ELF-1 (cell line): ENCODE results near the gene ZSCAN10.

Experiments used
- DNase-seq: peaks from one replicate; pipeline ENCODE4 v3.0.0-alpha.2; 2016; ENCODE audit warnings: low read depth, low spot score

The ZSCAN10 gene

DNA sequence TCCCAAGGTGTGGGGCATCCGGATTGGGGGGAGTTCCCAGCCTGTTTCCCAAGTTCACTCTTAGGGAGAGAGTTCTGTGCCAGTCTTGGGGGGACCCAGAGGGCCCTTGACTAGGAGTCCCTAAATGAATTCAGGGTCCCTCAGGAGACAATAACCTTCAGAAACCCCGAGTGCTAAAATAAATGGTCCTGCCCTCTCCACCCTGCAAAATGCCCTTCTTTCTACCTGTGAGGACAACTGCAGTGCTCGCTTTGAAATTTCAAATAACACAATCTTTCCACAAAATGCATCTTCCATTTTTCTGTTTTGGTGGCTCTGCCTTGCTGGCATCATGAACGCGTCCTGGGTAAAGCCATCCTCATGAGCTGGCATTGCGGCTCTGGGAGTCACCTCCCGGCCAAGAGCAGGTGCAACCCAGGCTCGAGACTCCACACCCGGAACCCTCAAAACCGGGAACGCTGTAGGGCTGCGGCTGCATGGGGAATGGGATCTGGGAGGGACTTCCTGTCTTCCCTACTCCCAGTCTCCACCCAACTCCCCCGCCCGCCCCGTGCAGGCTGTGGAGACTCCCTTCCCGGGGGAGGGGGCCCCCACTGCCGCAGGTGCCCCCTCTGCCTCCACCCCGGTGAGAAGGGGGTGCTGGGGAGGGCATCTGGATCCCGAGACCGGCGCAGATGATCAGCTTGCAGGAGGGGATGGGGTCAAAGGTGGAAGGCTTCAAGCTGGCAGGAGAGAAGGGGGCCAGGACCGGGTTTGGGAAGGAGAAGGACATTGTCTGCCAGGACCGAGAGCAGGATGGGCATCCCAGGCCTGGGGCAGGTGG lies 13.2 kb upstream of the ZSCAN10 start, which contains the start of gene ZNF205:
TSS of gene ZNF205 (plus strand) at position 529 of the 823 bp plus-strand sequence. CDS start 845 bp downstream, outside the sequence.
- peak; percentile 78 for DNase-seq

DNA sequence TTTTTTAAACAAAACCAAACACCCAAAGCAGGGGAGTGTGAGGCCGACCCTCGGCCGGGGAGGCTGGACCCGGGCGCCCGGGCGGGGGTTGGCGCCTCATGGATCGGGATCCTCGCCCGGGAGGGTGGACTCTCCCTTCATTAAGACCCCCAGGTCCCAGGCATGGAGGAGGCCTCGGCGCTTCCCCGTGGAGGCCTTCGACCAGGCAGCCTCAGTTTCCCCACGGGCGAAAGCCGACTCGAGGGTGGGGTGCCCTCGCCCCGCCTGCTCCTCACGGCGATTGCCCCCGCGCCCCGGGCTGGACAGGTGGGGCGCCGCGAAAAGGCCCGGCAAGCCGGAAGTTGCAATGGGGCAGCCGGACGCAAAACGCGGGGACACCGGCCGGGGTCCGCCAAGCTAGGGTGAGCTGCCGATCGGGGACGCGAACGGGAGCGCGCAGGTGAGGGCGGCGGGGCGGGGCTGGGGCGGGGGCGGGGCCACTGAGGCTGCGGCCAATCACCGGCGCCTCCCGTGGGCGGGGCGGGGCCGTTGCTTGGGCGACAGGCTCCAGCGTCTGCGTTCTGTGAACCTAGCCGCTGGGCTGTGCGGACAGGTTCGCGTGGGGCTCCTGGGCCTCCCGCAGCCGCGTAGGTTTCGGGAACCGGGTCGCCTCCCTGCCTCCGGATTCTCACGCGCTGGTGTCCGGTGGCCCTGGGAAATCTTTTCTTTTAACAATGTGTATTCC lies 7.3 kb upstream of the ZSCAN10 start:
- DNase-seq: peak; percentile 92

DNA sequence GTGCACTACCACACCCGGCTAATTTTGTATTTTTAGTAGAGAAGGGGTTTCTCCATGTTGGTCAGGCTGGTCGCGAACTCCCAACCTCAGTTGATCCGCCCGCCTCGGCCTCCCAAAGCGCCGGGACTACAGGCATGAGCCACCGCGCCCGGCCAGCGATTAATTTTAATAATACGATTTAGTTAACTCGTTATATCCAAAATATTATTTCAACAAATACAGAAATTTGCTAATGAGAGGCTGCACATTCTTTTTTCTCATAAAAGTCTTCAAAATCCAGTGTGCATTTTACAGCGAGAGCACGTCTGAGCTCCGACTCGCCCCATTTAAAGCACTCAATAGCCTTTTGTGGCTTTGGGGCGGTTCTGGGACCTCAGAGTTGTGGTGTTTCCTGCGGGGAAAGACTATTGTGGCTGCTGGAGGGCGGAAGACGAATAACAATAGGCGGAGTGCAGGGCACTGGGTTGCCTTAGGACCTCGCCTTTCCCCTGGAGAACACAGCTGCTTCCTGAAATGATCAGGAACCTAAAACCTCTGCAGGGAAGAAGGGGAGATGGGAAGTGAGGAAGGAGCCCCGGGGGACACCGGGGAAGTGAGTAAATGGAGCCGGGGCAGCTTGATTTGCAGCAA lies 2.9 kb upstream of the ZSCAN10 start:
- peak; percentile 92 for DNase-seq

DNA sequence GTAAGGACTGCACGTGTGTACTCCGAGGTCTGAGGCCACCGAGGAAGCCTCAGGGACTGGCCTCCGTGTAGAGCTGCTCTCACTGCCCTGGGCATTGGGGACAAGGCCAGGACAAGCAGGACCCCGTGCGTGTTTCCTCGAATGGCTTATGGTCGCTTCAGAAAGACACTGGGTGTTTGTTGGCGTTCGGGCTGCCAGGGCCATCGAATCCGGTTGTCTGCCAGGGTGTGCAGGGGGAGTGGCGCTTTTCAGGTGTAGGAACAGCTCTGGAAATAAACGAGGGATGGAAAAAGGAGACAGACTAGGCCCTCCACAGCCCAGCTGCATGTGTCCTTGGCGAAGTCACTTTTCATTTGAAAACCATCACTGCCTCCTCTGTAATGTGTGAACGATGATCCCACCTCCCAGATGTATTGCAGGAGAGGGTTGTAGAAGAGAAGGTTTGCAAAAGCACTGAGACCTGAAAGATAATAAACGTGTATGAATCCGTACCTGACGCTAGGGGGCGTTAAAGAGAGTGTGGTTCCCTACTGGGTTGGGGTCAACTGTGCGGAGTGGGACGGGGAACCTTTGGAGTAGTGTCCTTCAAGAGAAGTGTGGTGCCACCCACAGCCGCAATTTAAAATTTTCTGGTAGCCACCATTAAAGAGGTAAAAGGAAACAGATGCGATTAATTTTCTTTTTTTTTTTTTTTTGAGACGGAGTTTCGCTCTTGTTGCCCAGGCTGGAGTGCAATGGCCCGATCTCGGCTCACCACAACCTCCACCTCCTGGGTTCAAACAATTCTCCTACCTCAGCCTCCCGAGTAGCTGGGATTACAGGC lies 2.1 kb upstream of the ZSCAN10 start:
- peak; percentile 66 for DNase-seq

DNA sequence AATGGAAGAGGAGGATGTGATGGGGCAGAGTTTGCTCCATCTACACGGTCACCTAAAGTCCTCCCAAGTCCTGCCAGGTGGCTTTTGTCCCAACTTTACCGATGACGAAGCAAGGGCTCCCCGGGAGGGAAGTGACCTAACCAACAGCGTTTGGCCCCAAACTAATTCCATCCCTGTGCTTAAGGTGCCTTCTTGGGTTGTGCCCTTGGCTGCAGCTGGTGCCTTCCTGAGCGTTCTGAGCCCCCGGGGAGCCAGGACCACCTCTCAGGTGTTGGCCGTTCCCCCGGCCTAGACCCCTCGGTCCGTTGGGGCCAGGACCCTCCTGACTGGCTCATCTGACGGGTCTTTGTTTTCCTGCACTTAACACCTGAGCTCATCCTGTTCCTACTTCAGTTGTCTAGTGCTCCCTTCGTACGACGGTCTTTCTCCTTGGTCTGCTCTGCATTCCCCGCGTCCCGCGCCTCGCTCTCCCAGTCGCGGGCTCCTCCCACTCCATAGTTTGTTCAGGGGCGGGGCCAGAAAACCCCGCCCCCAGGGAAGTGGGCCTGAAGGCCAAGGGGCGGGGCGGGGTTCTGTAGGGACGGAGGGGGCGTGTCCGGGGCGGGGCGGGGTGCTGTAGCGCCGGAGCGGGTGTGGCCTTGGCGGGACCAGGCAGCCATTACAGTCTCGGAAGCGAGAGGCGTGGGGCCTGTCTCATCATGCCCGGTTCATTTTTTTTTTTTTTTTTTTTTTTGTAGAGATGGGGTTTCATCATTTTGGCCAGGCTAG lies 822 bp upstream of the ZSCAN10 start:
- peak; percentile 95 for DNase-seq

DNA sequence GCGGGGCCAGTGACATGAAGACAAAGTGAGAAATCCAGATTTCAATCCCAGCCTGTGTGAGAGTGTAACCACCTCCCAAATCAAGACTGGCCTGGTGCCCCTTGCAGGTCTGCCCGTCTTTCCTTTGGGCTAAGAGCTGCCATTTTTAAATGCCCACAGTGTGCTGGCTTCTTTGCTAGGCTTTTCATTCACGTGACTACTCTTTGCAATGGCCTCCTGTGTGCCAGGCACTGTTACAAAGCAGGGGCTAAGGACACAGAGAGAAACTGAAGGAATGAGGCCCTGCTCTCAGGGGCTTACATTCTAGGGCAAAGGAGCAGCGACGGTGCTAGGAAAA lies 269 bp upstream of the ZSCAN10 start:
- no peak for DNase-seq

DNA sequence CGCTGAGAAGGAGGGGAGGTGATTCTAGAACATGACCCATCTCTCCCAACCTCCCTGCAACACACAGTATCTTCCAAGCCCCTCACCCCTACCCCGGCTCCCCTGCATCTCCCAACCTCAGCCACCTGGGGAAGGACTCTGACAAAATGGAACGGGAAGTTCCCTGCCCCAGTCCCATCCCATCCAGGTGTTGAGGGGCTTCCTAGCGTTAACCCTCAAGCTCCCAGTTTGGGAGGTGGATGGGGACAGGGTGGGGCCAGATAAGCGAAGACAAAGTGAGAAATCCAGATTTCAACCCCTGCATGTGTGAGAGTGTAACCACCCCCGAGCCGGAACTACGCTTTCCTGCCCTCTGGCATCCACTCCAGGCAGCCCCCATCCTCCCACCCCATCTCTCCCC lies 1.8 kb downstream of the ZSCAN10 start:
- no peak for DNase-seq

DNA sequence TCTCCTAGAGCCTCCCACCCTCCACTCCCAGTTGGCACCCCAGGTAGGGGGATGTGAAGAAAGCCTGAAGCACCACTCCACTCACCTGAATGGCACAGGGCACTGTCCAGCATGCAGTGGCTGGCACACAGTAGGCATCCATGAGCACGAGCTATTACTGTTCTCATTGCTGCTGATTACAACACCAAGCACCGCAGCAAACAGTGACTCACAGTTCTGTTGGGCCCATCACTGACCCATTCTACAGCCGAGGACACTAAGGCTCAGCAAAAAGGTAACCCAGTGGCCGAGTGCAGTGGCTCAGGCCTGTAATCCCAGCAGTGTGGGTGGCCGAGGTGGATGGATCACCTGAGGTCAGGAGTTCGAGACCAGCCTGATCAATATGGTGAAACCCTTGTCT lies 2.7 kb downstream of the ZSCAN10 start:
- DNase-seq: no peak

DNA sequence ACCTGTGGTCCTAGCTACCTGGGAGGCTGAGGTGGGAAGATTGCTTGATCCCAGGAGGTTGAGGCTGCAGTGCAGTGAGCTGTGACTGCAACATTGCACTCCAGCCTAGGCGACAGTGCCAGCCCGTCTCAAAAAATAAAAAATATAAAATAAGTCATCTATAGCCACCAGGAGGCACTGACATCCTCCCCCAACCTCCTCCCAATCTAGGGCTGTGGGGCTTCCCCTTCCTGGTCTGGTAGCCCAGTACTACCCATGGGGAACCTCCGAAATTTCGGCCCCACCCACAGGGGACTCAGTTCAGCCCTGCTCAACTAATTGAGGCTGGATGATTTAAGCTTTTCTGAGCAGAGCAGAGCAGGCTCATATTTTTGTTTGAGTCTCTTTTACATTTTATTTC lies 3.2 kb downstream of the ZSCAN10 start:
- DNase-seq: no peak

DNA sequence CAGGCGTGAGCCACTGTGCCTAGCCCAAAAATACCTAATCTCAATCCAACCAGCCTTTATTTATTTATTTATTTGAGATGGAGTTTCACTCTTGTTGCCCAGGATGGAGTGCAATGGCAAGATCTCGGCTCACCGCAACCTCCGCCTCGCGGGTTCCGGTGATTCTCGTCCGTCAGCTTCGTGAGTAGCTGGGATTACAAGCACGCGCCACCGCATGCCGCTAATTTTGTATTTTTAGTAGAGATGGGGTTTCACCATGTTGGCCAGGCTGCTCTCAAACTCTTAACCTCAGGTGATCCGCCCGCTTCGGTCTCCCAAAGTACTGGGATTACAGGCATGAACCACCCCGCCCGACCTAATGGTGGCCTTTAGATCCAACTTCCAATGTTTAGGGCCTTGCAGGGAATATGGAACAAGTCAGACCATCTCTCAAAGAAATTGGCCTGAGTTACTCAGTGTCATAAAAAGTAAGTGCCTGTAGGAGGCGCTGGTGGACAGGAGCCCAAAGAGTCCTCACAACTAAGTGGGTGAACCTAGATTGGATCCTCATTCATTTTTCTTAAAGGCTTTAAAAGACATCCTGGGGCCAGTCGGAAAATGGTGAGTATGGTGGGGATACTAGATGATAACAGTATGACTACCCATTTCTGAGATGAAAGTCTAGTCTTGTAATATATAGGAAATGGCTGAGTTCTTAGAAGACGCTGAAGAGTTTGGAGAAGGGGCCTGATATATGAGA lies 4.6 kb downstream of the ZSCAN10 start:
- DNase-seq: peak; percentile 76

DNA sequence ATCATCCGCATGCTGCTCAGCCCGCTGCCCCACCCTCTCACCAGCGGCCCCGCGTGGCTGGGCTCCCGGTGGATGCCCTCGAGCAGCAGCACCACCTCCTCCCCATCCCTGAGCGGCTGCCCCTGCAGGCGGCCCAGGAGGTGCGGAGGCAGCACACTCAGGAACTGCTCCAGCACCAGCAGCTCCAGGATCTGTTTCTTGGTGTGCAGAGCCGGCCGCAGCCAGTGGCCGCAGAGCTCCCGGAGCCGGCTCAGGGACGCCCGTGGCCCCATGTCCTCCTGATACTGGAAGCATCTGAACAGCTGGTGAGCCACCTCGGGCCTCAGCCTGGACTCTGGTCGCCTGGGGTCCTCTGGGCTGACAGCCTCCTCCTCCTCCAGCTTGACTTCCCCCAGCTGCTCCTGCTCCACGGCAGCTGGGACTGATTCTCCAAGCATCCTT lies 6.6 kb downstream of the ZSCAN10 start:
- no peak for DNase-seq

DNA sequence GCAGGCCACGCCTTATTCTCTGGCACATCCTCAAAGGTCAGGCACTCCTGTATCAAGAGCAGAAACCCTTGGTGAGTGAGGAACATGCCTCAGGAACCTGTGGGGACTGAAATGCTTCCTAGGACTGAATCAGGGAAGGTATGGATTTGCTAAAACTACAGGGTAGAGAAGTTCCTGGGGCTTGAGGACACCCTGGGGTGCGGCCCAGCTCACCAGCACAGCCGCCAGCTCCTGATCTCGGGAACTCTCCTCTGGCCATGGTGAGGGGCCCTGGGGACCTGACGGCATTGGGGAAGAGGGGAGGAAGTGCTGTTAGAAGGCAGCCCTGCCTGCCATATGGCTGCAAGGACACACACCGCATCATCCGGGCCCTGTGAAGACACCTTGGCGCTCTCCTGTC lies 7.5 kb downstream of the ZSCAN10 start:
- DNase-seq: no peak

DNA sequence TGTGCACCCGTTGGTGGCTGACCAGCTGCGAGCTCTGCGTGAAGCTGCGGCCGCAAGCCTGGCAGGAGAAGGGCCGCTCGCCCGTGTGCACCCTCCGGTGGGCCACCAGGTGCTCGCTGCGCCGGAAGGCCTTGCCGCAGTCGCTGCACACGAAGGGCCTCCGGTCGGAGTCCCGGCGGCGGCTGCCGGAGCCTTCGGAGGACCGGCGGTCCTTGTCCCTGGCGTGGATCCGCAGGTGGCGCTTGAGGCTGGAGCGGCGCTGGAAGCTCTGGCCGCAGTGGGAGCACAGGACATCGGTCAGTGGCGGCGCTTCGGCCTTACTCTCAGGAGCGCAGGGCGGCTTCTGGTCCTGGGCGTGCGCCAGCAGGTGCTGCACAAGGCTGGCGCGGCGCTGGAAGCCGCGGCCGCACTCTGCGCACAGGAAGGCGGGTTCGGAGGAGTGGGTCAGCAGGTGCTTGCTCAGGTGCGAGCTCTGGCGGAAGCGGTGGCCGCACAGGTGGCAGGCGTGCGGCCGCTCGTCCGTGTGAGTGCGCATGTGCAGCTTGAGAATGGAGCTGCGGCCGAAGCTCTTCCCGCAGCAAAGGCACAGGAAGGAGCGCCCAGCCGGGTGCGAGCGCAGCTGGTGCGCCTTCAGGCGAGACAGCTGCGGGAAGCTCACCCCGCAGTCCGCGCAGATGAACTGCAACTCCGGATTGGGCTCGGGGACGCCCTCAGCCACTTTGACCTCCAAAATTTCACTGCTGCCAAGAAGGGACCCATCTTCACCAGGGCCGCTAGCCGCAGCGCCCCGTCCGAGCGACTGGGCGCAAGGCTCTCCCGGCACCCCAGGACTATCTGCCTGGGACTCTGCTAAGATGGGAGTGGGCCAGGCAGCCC lies 9.1 kb downstream of the ZSCAN10 start:
- DNase-seq: no peak

DNA sequence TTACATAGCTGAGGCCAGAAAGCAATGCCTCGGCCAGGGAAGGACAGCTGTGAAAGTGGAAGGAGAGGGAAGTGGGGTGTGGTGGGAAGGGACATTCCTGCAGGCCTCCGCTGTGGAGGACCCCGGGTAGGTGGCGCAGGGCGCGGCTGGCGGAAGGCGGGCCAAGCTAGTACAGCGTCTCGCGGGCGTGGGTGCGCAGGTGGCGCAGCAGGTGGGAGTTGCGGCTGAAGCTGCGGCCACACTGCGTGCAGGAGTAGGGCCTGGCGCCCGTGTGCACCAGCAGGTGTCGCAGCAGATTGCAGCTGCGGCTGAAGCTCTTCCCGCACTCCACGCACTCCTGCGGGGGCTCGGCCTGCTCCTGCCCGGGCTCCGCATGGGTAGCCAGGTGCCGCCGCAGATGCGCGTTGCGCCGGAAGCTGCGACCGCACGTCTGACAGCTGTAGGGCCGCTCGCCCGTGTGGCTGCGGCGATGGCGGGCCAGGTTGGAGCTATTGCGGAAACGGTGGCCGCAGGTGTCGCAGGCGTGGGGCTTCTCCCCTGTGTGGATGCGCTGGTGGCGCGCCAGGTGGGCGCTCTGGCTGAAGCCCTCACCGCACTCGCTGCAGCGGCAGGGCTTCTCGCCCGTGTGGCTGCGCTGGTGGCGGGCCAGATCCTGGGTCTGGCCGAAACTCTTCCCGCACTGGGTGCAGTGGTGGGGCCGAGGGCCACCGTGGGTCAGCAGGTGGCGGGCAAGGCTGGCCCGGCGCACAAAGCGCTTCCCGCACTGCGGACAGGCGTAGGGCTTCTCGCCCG lies 10.0 kb downstream of the ZSCAN10 start:
- no peak for DNase-seq

DNA sequence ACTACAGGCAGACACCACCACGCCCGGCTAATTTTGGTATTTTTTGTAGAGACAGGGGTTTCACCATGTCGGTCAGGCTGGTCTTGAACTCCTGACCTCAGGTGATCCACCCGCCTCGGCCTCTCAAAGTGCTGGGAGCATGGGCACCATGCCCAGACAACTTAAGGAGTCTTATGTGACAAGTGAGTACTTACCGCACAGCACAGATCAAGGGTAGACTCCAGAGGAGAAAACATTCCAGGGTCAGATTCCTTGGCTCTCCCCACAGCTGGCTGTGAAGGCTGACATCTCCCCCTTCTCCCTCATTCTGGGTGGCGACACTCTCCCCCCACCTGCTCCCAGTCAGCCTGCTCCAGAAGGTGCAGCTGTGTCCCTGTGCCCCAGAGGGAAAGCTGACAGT lies 10.6 kb downstream of the ZSCAN10 start:
- no peak for DNase-seq

DNA sequence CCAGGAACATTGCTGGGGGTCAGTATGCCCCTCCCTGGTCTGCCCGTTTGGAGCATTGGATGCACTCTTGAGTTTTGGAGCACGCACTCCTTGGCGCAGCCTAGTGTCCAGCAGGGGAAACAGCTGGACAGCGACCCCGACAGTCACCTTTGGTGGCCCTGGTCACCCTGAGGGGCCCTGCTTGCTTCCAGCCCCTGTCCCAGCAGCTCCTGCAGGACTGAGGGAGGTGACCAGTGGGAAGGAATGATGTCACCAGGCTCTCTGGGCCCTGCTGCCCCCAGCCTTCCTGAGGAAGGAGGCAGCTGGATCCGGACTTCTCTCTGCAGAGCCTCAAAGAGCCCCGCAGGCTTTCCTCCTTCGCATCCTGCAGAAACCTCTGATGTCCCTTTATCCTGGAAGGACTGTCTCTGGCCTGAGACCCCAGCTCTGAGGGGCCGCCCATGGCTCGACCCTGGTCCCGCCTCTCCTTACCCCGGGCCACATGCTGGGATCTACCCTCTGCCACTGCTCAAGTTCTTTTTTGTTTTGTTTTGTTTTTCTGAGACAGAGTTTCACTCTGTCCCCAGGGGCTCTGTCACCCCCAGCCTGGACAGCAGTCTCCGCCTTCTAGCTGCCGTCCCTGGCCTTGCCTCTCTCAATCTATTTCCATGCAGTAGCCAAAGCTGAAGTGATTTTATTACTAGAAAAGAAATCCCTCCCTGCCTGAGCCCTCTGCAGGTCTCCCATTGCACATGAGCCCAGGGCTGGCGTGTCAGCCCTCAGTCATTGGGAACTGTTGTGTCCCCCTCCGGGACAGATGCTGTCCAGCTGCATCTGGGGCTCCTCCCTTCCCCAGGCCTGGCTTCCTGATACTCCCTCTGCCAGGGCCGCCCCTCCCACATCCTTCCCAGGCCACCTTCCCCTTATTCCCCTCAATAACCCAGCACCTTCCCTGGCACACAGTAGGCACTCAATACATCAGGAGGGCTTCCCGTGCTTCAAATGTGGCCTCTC lies 11.6 kb downstream of the ZSCAN10 start:
- peak; percentile 62 for DNase-seq

DNA sequence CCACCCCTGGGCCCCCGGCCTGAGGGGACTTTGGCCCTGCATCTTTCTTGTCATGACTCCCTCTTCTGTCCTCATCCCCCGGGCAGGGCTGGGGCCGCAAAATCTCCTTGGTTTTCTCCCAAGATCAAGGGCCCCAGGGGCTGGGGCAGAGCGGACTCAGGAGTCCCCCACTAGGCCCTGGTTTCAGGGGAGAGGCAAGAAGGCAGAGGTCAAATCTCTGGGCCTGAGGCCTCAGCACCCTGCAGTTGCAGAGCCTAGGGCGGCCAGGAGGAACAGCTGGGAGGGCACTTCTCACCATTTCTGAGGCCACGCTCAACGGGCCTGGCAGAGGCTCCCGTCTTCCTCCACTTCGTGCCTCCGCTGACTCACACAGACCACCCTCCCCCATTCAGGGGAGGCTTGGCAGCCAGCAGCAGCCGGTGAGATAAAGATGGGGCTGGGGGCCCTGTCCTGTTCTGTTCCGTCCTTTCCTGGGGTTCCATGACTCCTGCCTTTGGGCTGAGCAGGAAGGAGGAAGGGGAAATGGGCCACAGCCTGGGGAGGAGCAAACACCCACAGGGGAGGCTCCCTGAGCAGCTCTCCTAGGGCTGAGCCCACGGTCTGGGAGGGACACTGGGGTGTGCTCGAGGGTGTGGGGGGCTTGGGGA lies 12.4 kb downstream of the ZSCAN10 start:
- DNase-seq: no peak
